Progenitor cell of endocrine pancreas (in vitro differentiated cells): ENCODE results near the gene ZNF511. TPM values are rescaled to one million over a fixed set of nuclear protein-coding genes. Genes with fewer than 3 reads are reported as not detected.

Experiments
- DNase-seq: peaks from one replicate; pipeline ENCODE4 v3.0.0; 2021; ENCODE audit warnings: low spot score; ENCODE audit not compliant: unreplicated experiment
- H3K27ac Mint-ChIP-seq: 2 replicates; pipeline ENCODE4 v1.8.0; 2021; ENCODE audit warnings: mild to moderate bottlenecking, moderate library complexity, mixed read lengths
- H3K27me3 Mint-ChIP-seq: 2 replicates; pipeline ENCODE4 v1.8.0; 2021; ENCODE audit warnings: mixed read lengths
- H3K36me3 Mint-ChIP-seq: 2 replicates; pipeline ENCODE4 v1.8.0; 2022; ENCODE audit warnings: mixed read lengths; ENCODE audit not compliant: insufficient read depth
- H3K4me1 Mint-ChIP-seq: 2 replicates; pipeline ENCODE4 v1.8.0; 2021; ENCODE audit warnings: low read depth, mixed read lengths
- H3K4me3 Mint-ChIP-seq: 2 replicates; pipeline ENCODE4 v1.8.0; 2021; ENCODE audit warnings: low read depth, mild to moderate bottlenecking, moderate library complexity, mixed read lengths
- H3K9me3 Mint-ChIP-seq: 2 replicates; pipeline ENCODE4 v1.8.0; 2021; ENCODE audit warnings: low read depth, mixed read lengths
- total RNA-seq: library from RNA; stranded (reverse); gene quantifications from 2 replicates; pipeline ENCODE4 v1.2.1, GENCODE V29; 2021
- TF ChIP-seq, protein P1 (sequence below): fragments of 200-600 bp; sonication (generic); IDR thresholded peaks from one replicate; pipeline ENCODE4 v1.5.0; 2021; ENCODE audit warnings: antibody characterized with exemption, mild to moderate bottlenecking; ENCODE audit not compliant: unreplicated experiment

Gene ZNF511
- total RNA-seq, 1 donor from 2014 or later: 56.8 TPM

DNA sequence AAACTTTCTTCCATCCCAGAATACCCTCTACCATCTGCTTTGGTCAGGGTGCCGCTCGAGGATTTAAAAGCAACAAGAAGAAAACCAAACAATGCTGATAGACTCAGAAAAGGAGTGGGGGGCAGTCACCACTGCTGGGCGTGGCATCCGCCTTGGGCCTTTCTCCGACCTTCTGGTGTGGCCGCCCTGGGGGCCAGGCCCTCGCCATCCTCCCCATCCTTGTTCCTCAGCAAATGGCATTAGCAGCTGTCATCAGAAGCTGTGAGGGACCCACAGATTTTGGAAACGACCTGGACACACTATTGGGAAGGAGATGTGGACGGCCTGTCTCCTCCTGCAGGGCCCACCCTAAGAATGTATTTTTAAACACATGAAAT is 4.0 kb downstream of the ZNF511 start:
- H3K36me3 Mint-ChIP-seq: peaks cover 5% of the 10 kb centered on the region
- TF ChIP-seq, protein P1, sequence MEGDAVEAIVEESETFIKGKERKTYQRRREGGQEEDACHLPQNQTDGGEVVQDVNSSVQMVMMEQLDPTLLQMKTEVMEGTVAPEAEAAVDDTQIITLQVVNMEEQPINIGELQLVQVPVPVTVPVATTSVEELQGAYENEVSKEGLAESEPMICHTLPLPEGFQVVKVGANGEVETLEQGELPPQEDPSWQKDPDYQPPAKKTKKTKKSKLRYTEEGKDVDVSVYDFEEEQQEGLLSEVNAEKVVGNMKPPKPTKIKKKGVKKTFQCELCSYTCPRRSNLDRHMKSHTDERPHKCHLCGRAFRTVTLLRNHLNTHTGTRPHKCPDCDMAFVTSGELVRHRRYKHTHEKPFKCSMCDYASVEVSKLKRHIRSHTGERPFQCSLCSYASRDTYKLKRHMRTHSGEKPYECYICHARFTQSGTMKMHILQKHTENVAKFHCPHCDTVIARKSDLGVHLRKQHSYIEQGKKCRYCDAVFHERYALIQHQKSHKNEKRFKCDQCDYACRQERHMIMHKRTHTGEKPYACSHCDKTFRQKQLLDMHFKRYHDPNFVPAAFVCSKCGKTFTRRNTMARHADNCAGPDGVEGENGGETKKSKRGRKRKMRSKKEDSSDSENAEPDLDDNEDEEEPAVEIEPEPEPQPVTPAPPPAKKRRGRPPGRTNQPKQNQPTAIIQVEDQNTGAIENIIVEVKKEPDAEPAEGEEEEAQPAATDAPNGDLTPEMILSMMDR: no peak
- no peak overlapping the region for H3K27ac Mint-ChIP-seq
- no peaks in the 10 kb centered on the region for H3K9me3 Mint-ChIP-seq
- no peaks in the 10 kb centered on the region for H3K27me3 Mint-ChIP-seq
- H3K4me1 Mint-ChIP-seq: peaks cover 2% of the 10 kb centered on the region
- DNase-seq: no peak
- H3K4me3 Mint-ChIP-seq: no peak overlapping the region

DNA sequence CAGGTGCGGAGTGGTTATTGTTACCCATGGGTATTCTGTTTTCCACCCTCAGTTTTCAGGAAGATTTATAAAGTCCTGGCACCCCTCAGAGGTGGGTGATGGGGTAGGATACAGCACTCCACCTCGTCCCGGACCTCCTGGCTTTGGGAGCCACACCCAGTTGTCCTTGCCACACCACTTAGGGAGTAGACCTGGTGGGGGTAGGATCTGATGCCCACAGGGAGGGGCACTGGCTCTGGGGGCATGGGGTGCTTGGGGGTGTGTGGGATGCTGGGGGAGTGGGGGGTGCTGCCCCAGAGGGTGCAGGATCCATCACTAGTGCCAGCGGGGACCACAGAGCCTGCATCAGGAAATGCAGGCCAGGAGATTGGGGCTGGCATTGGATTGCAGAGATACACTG is 4.5 kb downstream of the ZNF511 start:
- Mint-ChIP-seq H3K27ac (no peak overlapping the region), H3K27me3 (no peaks in the 10 kb centered on the region), H3K9me3 (no peaks in the 10 kb centered on the region), H3K4me1 (no peaks in the 10 kb centered on the region), H3K36me3 (peaks cover 4% of the 10 kb centered on the region), H3K4me3 (no peak overlapping the region)
- DNase-seq: no peak
- TF ChIP-seq, protein P1: no peak

DNA sequence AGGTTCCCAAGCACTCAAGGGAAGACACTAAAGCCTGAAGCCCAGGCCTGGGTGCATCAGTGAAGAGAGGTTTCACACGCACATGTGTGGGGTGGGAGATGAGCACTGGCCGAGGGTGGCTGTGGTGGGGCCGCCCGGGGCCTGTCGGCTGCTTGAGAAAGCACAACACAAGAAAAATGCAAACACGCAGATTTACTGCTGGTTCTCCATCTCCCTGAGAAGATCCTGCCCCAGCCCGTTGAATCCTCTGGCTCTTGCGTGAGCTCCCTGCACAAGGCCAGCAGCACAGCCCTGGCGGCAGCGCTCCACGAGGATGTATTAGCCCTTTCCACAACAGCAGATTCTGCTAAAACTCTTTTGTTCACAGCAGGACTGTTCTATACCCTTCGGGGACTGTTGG is 6.2 kb downstream of the ZNF511 start:
- no peak overlapping the region for H3K27ac Mint-ChIP-seq

DNA sequence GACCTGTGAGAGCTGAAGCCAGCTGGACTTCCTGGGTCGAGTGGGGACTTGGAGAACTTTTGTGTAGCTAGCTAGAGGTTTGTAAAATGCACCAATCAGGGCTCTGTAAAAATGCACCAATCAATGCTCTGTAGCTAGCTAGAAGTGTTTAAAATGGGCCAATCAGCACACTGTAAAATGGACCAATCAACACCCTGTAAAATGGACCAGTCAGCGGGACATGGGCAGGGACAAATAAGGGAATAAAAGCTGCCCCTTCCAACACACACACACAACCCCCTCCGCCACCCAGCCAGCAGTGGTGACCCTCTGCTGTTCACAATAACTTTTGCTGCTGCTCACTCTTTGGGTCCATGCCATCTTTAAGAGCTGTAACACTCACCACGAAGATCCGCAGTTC is 7.1 kb downstream of the ZNF511 start:
- no peak overlapping the region for H3K4me3 Mint-ChIP-seq
- no peaks in the 10 kb centered on the region for H3K9me3 Mint-ChIP-seq
- H3K27ac Mint-ChIP-seq: no peak overlapping the region
- no peak for DNase-seq
- H3K4me1 Mint-ChIP-seq: peaks cover 1% of the 10 kb centered on the region
- TF ChIP-seq, protein P1: no peak
- peaks cover 12% of the 10 kb centered on the region for H3K27me3 Mint-ChIP-seq
- H3K36me3 Mint-ChIP-seq: peaks cover 4% of the 10 kb centered on the region

More for the DNA sequence above, 6.2 kb downstream of the ZNF511 start:
- no peaks in the 10 kb centered on the region for H3K9me3 Mint-ChIP-seq
- TF ChIP-seq, protein P1: no peak
- no peak for DNase-seq
- H3K27me3 Mint-ChIP-seq: peaks cover 8% of the 10 kb centered on the region
- H3K4me3 Mint-ChIP-seq: no peak overlapping the region
- H3K4me1 Mint-ChIP-seq: peaks cover 1% of the 10 kb centered on the region
- peaks cover 4% of the 10 kb centered on the region for H3K36me3 Mint-ChIP-seq

DNA sequence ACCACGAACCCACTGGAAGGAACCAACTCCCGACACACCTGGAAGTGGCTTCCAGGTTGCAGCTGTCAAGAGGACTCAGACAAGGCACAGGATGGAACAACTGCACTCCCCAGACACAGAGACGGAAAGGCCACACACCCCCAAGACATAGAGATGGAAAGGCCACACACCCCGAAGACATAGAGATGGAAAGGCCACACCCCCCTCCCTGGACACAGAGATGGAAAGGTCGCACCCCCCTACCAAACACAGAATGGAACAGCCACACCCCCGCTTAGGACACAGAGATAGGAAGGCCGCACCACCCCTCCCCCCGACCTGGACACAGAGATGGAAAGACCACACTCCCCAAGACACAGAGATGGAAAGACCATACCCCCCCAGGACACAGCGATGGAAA is 7.6 kb downstream of the ZNF511 start:
- TF ChIP-seq, protein P1: no peak
- no peak overlapping the region for H3K27ac Mint-ChIP-seq
- H3K9me3 Mint-ChIP-seq: no peaks in the 10 kb centered on the region
- peaks cover 4% of the 10 kb centered on the region for H3K36me3 Mint-ChIP-seq
- peaks cover 1% of the 10 kb centered on the region for H3K4me1 Mint-ChIP-seq
- DNase-seq: no peak
- no peak overlapping the region for H3K4me3 Mint-ChIP-seq
- peaks cover 12% of the 10 kb centered on the region for H3K27me3 Mint-ChIP-seq
